Measurements from ENCODE around the gene ITLN2.
"Not testable (repeated sequence)": the region's sequence is repeated elsewhere in the genome, so short reads cannot be mapped to it uniquely, and the experiment has no call there.

Gene ITLN2

DNA sequence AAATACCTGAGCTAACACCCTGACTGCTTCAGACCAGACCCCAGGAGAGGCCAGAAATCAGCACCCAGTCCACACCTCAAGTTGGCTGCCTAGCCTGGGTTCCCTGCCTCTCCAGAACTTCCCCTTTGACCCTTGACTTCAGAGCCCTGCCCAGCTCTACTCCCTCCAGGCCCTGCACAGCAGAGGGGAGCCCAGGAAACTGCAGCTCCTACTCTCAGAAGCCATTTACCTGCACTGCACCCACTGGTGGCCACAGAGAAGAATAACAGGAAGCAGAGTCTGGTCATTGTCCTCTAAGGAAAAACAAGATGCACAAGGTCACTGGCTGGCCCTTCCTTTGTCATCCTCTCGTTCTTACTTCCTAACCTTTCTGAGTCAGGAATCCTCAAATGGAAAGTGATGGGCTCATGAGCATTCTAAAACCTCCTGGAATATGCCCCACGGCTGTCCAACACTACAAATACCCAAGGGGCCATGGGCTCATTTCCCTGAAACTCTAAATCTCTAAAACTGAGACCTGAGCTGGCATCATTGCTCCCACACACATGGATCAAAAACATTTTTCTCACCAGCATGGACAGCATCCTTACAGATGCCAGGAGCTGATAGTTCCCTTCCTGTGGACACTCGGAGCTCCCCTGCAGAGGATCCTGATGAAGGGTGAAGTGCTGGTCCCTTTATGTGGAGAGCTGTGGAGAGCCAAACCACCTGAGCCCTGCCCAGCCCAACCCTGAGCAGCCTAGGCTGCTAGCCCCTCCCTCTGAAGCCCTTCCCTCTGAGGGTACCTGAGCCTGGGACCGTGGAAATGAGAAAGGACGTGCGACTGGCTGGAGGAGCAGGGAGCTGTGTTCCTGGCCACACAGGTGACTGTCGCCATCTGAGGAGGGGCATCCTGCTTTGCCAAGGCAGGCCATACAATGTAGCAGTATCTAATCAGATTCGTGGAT is at the start of gene ITLN2:
ITLN2 (minus strand) TSS at position 652 of the 947 bp plus-strand sequence; CDS start at position 584, 68 bp downstream.
- peak; percentile 40 for DNase-seq

DNA sequence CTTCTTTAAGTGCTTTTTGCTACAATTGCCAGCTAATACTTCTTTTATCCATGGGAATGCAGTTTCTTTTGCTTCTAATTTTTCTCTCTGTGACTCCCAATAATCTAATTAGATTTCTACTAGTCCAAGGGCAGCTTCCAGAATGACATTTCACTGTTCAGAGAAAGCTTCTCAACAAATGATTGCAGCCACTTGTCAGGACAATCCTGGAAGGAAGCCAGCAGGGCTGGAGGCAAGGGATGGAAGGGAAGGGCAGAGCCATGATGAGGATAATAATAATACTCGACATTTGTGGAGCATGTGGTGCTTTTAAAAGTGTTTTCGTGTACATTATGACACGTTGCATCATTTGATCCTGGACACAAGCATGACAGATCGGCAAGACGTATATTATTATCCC is 46.9 kb upstream of the ITLN2 start:
- DNase-seq, result no peak

DNA sequence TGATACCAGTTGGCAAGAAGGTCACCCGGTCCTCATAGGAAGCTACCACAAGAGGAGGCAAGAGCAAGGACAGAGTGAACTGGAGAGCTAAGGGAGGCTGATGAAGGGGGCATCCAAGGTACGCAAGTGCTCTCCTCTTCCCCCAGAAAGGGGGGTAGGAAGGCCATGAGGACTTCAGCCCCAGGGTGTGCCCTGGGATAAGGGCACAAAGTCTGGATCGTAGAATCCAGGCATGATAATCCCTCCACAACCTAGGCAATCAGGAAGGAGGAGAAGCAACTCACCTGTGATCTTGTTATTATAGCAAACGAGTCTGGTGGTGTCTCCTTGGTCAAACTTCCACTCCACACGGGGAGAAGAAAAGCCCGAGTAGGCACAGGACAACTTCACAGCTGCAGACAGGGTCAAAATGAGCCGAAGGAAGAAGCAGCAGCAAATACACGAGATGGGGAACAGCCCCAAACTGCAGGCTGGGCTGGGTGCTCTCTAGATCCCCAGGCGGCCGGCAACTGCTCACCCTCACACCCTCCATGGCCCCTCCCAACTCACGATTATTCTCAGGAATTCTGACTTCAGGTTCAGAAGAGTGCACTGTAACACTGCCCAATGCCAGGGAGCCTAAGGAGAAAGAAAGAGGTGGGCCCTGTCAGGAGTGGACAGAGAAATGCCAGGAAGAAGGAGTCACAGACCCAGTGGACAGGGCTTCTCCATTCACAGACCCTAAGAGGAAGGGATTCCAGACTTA is 46.3 kb upstream of the ITLN2 start:
- no peak for DNase-seq

DNA sequence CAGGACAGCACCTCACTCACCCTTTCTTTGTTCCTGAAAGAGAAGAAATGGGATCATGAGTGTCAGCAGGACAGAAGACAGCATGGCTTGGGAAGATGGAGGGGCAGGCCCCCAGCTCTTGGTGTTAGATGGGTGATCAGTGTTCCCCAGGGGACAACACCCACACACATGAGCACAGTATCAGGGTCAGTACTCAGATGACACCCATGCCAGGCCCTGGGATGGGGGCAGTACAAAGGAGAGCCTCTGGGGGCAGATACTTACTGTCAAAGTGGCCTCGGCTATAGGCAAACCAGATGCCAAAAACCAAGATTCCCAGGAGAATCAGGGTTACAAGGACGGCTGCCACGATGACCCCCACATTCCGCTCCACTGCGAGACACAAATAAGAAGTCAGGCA is 44.8 kb upstream of the ITLN2 start:
- DNase-seq, result no peak

DNA sequence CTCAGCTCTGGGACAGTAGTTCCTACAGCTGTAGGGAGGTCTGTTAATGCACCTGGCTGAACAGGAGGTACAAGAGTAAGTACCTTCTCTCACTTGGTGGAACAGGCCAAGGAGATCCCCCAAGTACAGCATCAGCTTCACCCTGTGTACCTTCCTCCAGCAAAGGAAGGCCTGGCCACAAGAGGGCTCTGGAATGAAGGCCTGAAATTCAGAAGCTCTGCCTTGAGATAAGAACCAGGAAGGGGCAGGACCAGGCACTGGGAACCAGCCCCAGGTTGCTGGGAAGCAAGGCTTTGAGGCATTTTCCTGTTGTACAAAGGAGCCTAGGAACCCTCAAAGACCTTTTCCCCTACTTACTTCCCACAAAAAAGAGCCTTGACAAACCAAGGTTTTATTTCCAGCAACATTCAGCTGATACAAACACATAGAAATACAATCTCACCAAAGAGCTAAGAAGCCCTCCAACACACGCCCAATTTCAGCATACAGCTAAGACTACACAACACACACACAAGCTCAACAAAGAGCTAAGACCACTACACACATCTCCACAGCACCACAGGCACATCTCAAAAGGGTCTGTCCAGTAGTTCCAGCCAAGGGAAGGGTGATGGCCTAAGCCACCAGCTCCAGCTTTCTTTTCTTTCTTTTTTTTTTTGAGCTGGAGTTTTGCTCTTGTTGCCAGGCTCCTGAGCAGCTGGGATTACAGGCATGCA is 42.9 kb upstream of the ITLN2 start:
- peak; percentile 43 for DNase-seq

DNA sequence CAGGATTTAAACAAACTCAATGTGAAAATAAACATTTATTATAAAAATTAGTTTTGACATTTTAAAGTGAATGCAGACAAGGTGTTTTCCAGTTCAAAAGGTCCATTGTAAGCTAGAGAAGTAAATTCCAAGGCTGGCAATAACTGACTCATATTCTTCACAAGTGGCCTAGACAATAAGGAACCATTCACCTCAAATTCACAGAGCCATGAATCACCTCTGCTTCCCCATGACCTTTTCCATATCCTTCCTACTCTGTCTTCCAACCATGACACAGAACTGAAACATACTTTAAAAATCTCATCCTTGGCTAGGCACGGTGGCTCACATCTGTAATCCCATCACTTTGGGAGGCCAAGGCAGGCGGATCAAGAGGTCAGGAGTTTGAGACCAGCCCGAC is 41.6 kb upstream of the ITLN2 start:
- DNase-seq, result no peak

DNA sequence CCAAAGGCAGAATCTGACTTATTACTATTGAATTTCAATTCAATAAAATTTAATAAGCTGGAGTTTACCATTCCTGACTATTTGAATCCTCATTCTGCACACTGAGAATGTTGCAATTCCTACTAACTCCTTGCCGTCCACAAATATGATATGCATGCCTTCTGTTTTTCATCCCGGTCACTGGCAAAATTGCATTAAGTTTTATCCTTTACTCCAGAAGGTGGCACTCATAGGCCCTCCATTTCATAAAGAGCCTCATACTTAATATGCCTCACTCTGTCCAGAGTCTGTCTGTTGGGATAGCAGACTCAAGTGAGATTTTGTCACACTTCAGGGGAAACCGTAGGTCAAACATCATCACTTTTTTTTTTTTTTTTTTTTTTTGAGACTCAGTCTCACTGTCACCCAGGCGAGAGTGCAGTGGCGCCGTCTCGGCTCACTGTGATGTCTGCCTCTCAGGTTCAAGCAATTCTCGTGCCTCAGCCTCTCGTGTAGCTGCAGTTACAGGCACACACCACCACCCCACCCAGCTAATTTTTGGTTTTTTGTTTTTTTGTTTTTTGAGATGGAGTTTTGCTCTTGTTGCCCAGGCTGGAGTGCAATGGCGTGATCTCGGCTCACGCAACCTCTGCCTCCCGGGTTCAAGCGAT is 39.1 kb upstream of the ITLN2 start:
- no peak for DNase-seq

DNA sequence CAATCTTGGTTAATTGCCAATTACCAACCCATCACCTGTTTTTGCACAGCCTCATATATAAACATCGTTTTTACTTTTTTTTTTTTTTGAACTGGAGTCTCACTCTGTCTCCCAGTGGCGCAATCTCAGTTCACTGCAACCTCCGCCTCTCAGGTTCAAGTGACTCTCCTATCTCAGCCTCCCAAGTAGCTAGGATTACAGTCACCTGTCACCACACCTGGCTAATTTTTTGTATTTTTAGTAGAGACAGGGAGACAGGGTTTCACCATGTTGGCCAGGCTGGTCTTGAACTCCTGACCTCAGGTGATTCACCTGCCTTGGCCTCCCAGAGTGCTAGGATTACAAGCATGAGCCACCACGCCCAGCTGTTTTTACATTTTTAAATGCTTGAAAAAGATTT is 37.4 kb upstream of the ITLN2 start:
- not testable (repeated sequence) for DNase-seq

DNA sequence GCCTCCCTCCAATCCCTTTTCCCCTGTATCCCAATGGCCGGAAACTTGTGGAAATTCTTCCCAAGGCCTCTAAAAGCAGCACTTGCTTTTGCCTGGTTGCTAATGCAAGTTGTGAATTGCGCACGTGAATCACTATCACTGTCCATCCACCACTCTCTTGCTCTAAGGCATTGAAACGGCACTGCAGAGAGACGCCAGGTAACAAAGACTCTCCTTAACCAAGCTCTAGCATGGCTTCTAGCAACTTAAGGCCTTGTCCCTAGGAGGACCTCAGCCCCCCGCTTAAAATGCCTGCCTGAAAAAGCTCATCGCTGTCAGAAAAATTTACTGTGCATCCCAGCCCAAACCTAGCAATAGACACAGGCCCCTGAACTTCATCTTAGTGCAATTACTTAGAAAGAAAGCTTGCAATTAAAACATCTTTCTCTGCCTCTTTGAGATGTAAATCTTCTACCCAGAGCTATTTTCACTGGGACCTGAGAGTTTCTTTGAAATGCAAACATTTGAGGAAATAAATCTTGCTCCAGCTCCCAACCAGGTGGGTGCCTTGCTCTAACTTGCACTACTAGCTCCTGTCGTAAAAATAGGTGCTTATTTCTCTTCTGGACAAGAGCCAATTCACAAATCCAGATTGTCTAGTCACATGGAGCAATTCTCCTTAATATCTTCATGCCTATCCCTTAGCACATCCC is 32.9 kb upstream of the ITLN2 start:
- no peak for DNase-seq

DNA sequence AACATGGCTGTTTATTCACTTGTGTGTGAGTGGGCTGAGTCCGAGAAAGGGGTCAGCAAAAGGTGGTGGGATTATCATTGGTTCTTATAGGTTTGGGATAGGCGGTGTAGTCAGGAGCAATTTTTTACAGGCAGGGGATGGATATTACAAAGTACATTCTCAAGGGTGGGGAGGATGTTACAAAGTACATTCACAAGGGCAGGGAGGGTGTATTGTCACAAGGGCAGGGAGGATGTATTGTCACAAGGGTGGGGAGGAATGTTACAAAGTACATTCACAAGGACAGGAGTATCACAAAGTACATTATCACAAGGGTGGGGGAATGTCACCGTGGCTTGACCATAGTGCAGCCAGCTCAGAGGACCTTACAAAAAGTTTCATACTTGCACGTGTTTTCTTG is 31.1 kb upstream of the ITLN2 start:
- no peak for DNase-seq

DNA sequence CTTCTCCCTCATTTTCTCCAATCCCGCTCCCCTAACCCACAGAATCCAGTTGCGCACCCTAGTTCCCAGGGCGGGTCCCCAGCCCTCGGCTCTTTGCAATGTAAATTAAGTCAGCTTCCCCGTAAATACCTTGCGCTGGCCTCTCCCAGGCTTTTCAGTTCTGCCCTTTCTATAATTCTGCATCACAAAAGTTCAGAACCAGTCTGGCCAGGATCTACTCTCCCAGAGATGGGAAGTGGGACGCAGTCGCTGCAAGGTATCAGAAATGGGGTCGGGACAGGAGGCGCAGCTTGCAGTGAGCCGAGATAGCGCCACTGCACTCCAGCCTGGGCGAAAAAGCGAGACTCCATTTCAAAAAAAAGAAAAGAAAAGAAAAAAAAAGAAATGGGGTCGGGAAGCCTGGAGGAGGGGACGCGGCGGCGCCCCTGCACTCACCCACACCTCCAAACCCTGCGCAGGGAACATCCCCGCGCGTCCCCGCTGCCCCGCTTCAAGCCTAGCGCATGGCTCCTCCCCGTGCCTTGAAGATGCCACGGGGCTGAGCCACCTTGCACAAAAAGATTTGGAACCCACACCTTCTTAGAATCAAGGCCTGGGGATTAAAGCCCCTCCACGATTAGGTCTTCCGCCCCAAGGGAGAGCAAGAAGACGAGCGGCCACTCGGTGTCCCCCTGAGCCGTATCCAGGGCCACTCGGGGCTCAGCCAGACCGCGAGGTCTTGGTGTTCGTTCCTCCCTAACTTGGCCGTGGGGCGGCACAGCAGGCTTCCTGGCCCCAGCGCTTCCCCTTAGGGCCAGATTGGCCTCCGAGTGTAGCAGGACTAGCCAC is 27.2 kb upstream of the ITLN2 start:
- no peak for DNase-seq

DNA sequence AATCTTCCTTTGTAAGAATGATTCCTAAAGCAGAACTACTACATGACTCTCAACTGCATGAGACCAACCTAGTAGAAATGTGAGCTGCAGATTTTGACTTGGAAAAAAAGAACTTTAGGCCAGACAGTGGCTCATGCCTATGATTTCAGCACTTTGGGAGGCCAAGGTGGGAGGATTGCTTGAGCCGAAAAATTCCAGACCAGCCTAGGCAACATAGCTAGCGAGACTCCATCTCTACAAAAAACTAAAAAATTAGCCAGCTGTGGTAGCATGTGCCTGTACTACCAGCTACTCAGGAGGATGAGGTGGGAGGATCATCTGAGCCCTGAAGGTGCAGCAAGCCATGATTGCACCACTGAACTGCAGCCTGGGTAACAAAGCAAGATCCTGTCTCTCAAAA is 24.7 kb upstream of the ITLN2 start:
- no peak for DNase-seq

DNA sequence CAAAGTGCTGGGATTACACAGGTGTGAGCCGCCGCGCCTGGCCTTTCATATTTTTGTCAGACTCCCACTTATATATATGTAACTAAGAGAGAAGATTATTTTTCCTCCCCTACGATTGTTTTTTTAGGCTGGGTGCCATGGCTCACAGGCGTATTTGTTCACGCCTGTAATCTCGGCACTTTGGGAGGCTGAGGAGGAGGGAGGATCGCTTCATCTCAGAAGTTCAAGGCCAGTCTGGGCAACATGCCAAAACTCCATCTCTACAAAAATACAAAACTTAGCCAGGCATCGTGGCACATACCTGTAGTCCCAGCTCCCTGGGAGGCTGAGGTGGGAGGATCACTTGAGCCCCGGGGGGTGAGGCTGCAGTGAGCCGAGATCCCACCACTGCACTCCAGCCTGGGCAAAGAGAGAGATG is 23.9 kb upstream of the ITLN2 start:
- DNase-seq, result no peak

DNA sequence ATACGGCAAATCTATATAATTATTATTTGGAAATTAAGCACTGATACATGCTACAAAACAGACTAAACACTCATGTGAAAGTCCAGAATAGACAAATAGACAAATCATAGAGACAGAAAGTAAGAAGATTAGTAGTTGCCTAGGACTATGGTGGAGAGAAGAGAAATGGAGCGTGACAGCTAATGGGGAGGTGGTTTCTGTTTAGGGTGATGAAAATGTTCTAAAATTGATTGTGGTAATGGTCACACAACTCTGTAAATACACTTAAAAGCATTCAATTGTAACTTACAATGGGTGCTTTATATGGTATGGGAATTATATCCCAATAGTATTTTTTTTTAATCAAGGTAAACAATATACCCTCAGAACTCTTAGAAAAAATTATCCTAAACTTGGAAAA is 20.4 kb upstream of the ITLN2 start:
- no peak for DNase-seq

DNA sequence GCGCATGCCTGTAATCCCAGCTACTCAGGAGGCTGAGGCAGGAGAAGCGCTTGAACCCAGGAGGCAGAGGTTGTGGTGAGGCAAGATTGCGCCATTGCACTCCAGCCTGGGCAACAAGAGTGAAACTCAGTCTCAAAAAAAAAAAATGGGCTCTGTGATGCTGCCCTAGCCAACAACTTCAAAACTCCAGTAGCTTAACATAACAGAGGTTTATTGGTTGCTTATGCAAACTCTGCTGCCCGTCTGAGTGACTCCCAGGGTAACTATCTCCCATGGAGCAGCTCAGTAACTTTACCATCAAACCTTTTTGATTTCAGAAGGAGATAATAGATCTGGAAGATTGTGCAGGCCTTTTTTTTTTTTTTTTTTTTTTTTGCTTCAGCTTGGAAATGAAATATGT is 18.9 kb upstream of the ITLN2 start:
- no peak for DNase-seq

DNA sequence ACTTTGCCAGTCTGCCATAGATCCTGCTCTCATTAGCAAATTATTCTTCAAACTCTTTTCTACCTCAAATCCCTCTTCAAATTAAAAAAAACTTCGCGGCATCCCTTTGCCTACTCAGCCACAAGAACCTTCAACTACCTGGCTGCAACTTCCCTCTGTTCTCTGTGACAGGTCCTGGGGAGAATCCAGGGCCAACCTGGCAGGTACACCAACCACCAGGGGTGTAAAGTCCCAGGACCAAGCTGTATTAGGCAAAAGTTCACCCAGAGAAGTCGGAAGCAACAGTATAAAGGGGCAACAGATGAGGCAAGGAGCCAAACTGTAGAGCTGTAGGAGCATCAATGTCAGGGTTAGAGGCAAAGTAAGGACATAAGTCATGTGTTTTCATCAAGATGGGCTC is 18.3 kb upstream of the ITLN2 start:
- DNase-seq, result no peak

DNA sequence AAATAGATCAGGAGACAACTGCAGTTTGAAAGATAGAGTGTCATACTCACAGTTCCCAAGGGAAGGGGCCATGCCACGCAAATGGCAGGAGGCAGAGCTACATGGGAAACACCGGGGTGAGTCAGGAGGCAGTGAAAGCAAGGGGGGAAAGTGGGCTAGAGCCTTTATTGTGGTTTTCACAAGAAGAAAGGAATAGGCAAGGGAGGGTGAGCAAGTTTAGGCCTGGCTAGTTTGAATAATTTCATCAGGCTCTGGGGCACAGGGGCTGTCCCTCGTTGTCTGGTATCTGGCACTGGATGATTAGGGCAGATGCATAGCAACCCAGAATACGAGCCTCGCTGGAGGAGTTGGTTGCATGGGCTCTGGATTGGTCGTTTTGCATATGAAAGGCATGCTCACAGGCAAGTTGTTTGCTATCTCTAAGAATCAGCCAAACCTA is 17.0 kb upstream of the ITLN2 start:
- DNase-seq, result no peak

DNA sequence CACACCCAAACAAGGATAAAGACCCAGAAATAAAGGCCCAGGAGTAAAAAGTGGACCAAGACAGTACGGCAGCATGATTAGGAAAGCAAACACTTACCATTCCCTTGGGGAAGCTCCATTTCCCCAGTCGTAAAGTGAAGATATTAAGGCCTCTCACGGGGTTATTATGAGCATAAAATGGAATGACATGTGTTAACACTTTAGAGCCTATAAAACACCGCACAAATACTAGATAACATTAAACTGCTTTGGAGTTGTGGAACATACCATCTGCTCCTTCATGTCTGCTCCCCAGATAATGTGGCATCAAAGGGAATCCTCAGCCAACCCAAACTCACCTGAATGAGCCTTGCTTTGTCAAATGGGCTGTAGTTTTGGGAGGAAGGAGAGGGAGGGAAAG is 8.9 kb upstream of the ITLN2 start:
- DNase-seq, result no peak

DNA sequence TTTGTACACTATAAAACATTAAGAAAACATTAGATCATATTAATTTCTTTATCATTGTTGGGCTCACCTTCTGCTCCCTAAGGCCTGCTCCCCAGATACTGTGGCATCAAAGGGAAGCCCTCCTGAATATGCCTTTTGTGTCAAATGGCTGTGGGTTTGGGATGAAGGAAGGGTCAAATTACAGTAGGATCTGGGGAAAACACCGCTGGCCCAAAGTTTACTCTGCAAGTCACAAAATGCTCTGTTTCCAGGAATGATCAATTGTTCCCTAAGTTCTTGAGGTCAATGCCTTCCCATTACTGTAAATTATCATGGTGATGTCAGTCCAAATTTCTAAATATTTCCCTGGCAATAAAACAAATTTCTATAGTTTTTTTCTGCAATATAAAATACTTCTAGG is 6.8 kb upstream of the ITLN2 start:
- DNase-seq, result no peak

DNA sequence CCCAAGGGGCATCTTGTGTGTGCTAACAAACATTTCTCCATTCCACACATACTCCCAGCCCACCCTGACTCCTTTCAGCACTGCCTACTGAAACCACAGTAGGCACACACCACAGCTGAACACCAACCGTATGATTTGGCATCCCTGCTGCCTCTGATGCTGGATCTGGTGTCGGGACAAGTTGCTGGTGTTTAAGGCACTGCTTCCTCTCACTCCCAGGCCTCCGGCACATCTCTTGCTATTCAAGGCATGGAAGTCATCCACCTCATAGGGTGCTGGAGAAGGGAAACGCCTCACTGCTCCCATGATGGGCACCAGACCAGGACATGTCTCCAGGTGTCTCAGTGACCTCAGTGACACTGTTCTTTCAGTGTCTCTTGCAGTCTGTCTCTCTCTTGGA is 2.4 kb upstream of the ITLN2 start:
- DNase-seq, result no peak

DNA sequence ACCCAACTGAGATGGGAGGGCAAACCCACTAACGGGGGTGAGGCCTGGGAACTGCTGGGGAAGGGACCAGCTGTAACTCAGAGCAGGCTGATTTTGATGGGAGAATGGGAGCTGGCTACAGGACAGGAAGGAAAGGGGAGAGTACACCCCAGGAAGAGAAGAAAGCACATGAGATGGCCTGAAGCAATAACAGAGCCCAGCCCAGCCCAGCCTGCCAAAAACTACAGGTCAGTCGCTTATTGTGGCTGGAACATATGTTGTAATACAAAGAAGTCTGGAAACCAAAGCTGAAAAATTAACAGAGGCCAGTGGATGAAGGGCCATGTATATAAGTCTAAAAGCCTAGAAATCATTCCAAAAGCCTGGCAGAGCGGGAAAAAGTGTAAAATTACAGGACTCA is 1.6 kb downstream of the ITLN2 start:
- DNase-seq, result no peak

Measured in activated gamma-delta T cell treated with Interleukin-2 at 50 U/mL for 16 hours (primary cell).